NCI-H2081 (cell line): ENCODE data around the gene LRRFIP1.
"Not testable (repeated sequence)": the region's sequence is repeated elsewhere in the genome, so short reads cannot be mapped to it uniquely, and the experiment has no call there.

Source experiments
- DNase-seq, 2 experiments: peaks; one replicate each; lab custom pipeline; 2025; lab: John Stamatoyannopoulos, UW

LRRFIP1 gene

DNA sequence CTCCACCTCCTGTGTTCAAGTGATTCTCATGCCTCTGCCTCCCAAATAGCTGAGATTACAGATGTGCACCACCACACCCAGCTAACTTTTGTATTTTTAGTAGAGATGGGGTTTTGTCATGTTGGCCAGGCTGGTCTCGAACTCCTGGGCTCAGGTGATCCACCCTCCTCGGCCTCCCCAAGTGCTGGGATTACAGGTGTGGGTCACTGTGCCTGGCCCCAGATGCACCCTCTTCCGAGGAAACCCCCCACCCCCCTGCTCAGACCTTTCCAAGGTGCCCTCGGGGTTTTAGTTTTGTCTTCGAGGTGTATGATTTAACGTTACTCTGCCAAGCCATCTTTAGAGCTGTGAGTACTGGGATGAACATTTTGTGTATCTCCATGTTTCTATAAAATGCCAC lies 61.2 kb downstream of the LRRFIP1 start:
- DNase-seq: not testable (repeated sequence)

DNA sequence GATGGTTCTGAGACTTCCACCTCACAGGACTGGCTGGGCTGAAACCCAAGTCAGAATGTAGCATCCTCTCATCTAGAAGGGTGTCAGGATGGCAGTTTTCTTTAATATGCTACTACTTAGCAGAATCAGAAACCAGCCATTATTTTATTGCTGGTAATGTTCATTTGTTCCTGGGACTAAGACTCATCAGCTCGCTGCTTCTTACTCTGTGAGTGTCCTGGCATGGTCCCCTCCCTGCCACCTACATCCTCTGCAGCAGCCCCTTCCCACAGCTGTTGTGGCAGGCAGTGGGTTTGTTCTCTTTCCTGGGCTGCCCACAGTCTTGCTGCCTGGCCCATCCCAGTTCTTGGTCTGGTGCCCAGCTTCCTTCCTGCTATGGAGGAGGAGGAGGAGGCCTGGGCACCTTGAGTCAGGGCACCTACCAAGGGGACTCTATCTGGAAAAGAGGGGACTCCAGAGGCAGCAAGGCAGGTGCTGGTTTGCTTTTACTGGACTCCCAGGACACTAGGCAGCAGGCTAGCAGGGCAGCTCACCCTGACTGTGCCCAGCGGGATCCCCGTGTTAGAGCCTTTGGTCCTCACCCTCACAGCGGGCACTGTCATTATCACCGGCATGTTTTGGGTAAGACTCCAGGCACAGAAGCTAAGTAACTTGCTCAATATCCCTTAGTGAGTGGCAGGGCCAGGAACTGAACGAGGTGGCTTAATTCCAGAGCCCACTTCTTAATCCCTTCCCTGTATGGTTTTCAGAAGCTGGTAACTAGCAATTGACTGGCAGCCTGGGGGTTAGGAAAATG lies 62.1 kb downstream of the LRRFIP1 start:
- DNase-seq: no peak

DNA sequence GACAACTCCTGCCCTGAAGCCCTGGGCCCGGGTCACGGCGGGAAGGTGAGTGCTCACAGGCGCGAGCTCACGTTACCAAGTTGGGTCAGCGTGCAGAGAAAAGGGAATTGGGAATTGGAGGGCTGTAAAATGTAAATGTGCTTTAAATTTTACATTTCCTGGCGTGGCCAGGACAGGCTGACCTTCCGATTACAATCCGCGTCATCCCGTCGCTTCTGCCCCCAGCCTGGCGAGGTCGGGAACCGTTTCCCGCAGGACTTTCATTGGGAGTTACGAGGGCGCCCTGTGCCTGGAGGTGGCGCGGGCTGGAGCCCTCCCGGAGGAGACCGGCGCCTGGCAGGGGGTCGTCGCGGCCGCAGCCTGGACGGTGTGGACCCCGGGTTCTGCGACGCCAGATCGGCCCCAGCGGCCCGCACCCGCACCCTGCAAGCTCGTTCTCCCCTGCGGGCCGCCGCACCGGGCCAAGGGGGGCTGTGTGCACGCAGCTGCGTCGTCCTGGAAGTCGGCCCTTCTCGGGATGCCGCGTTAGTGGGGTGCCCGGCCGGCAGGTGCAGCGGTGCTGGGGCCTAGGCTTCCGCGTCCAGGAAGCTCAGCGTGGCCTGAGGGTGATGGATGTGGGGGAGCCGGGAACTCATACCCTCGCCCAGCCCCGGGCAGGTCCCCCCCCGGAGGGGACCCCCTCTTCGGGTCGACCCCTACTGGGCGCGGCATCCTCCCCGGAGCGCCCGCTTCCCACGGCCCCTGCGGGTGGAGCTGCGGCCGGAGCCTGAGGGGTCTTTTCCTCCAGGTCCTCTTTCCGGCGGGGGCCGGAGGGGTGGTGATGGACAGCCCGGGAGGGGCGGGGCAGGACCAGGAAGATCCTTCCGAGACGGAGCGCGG lies 63.9 kb downstream of the LRRFIP1 start:
- DNase-seq: no peak

DNA sequence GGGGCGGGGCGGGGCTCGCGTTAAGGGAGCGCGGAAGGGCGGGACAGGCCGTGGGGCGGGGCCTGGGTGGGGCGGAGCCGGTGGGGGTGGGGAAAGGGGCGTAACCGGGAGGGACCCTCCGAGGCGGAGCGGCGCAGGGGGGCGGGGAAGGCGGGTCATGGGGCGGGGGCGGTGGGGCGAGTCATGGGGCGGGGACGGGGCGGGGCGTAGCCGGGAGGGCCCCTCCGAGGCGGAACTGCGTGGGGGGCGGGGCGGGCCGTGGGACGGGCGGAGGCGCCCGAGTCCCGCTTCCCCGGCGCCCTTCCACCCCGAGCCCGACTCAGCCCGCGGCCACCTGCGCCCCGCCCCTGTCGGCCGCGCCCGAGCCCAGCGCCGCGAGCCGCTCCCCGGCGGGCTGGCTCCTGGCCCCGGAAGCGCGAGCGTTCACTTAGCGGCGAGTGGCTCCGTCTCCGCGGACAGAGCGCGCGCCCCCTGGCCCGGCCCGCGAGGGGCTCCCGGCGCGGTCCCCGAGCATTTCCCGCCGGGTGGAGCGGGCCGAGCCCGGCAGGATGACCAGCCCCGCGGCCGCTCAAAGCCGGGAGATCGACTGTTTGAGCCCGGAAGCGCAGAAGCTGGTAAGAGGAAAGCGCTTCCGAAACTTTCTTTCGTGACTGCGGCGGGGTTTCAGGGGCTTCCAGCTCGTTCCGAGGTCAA lies 64.7 kb downstream of the LRRFIP1 start:
- DNase-seq: peak; percentile 63 to 75

DNA sequence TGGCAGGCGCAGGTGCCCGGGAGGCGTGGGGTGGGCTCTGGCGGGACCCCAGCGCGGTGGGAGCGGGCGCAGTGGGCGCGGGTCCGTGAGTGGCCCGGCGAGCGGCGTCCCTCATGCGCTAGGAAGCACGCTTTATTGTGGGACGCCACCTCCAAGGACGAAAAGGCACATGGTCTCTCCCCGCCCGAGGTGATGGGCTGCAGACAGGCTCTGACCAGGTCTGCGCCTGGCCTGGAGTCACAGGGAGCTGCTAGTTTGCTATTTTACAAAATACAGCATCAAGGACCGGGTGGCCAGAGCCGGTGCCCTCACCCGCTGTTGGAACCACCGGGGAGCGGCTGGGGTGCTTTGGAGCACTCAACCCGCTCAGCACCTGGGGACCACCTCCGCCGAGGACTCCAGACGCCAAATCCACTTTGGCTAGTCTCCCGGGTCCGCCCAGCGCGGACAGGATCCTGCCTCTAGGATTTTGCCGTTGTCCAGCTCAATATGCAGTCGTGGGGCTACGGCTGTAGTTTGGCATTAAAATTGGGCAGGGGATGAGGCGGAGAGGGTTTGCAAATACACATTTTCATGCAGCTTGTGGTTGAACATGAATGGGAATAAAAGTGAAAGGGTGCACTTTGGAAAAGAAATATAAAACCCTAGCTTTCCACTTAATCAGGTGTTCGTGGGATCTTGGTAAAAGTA lies 65.4 kb downstream of the LRRFIP1 start:
- peak in 1 of 2 experiments; percentile 31 for DNase-seq

DNA sequence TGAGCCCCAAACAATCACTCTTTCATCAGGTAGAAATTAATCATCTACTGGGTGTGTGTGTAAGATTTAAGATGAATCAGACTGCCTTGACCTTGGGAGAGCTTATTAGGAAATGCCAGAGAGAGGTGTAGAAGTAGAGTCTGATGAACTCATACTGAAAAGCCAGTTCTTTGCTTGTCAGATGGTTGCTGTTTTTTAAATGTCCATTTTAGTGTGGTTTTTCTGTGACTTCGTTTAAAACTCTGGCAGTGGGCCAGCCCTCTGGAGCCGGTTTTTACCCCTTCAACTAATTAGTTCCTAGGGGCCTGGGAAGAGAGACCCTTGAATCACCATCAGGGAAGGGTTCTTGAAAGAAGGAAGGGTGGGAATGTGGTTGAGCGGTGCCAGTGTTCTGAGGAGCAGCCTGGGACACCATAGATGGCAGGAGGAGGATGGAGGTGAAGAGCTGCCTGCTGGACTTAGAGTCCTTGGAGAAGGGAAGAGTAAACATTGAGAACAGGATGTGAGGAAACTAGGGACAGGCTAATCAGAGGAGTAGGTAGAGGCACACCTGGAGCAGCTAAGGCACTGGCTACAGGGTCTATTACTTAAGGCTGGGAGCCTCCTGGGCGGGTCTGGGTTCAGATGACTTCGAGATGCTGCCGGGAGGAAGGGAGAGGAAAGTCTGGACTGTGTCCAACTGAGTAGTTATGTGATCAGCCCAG lies 66.1 kb downstream of the LRRFIP1 start:
- no peak for DNase-seq

DNA sequence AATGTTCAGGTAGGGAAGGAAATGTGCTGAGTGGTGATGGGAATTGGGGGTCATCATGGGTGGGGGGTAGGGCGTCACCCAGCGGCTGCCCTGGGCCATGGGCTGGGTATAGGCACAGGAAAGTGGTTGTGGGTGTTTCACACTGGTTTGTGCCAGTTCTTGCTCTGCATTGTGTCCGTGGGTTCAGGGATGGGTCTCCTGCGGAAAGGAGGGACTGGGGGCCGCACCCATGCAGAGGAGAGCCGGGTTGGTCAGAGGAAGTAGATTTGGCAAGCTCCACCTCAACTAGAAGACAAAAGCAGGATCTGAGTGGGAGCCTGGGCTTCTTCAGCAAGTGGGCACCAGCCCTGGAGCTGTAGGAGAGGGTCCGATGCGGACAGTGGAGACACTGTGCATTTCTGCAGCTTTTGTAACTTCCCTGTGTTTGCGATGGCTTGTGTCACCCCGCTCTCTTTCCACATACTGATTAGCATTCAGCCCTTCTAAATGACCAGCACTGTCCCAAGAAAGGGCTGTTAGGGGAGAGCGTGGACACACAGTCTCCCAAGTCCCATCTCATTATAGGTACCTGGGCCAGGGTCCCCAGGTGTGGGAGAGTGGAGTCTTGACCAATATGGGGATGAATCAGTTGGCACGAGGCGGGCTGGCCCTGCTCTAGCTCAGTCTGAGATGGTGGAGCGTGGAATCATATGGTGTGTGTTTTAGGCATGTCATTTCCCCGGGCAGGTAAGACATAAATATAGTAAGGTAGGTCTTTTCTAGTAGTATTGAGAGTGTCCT lies 67.2 kb downstream of the LRRFIP1 start:
- DNase-seq: no peak

DNA sequence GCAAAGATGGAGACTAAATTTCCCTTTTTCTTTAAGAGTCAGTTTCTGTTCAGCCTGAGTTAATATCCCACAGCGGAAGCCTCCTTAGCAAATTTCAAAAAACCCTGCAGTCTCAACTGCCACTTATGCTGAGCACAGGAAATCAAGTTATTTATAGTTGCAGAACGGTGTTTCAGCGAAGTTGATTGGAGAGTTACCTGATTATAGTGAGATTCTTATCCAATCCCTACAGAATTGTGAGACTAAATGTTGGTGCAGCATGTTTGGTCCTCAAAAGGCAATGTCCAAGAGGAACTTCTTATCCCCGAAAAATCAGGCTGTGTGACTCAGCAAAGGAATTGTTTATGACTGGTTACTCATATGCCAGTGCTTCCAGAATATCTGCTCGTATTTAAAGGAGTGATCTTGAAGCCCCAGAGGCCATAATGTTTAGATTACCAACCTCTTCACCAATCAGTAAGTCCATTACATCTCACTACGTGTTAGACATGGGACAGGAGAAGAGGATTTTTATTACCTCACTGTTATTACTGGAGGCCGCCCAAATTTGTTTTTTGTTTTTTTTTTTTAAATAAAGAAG lies 67.9 kb downstream of the LRRFIP1 start:
- DNase-seq: peak in 1 of 2 experiments; percentile 37

DNA sequence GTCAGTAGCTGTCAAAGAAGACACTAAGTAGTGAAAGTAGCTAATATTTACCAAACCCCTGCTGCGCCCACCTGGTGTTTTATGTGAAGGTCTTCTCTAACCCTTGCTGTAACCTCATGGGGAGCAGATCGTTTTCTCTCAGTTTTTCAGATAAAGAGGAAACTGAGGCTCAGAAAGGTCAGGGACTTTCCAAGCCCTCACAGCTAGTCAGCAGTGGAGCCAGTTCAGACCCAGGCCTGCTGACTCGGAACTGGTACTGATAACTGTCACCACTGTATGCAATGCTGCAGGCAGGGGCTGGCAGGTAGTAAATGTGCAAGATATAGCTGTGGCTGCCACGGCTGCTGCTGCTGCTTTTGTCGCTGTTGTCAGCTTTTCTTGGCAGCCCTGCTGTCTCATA lies 69.1 kb downstream of the LRRFIP1 start:
- no peak for DNase-seq

DNA sequence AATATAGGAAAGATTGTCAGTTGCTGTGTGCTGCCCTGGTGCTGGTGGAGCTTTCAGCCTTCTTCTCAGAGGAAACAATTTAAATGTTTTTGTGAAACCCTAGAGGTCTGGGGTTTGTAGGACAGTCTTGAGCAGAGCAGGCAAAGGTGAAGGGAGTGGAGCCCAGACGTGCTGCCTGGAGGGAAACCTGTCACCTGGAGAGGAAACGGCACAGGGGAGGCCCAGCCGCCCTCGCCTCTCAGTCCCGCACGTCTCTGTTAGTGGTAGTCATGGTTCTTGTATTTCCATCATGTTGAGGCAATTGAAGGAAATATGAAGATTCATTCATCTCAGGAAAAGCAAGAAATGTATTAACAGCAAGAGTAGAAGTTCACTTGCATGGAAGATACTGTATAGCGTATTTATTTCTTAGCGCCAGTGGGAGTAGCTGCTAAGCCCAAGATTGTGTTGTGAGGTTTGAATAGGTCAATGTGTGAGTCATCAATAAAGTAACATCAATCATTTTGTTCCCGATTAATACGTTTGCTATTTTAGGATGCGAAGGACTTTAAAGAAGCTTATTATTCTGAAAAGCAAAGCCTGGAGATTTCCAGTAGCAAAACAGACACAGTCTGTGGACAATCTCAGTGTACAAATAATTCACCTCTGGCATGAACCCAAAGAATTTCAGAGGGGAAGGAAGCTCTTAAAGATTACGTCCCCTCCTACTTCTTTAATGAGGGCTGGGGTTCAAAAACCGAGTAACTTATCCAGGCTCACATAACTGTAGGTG lies 70.4 kb downstream of the LRRFIP1 start:
- DNase-seq: peak in 1 of 2 experiments; percentile 13

DNA sequence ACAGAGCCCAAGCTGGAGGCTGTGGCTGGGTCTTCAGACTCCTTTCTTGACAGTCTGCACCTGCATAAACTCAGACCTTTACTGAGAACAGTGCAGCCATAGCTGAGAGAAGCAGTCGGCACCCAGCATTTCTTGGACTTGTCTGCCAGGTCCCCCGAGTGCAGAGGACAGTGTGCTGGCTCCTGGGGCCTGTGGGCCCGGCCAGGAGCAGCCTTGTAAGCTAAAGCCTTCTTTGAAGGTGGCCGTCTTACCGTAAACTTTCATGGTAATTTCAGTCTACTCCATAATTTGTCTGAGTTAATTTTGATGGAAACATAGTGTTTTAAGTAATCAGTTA lies 70.9 kb downstream of the LRRFIP1 start:
- DNase-seq: no peak

DNA sequence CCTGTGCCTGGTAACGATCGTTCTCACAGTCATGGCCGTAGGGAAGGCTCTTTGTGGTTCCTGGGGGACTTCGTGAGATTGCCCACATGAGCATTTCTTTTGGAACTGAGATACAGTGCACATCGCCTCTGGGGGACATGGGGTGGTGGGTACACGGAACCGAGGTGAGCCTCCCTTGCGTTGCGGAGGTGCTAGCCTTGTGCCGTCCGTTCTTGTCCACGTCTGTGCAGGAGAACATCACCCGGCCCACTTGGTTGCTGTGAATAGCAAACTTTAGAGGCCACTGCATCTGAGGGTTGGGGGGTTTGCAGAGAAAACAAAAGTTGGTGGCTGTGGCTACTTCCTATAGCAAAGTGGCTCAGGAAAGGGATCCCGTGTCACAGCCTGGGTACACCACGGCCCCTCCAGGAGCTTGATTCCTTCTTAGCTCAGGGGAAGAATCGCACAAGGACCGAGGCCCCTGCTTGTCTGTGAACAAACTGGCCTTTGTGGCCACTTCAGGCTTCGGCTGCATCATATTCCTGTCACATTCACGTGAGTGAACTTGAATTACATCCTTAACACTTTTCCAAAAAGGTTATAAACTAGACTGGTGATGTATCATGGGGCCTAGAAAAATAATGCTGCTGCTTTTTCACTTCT lies 72.6 kb downstream of the LRRFIP1 start:
- no peak for DNase-seq

DNA sequence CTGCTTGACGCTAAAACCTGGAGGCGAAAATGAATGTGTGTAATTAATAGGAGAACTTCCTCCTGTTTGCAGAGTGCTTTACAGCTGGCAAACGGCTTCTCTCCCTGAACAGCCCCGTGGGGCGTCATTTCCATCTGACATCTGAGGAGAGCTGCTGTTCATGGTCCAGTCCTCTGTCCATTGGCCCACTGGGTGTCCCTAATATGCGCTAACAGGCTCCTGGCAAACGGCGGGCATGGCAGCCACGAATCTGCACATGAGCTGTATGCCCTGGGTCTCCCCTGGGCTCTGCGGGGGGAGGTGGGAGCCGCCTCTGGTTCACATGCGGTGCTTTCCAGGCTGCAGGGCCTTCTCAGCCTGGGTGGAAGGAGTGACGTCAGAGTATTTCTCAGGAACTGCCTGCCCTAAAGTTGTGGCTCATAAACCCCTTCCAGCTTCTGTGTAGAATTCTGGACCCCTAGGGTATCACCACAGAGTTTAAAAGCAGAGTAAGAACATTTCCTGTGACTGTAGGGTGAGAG lies 73.2 kb downstream of the LRRFIP1 start:
- DNase-seq: peak; percentile 88 to 97

DNA sequence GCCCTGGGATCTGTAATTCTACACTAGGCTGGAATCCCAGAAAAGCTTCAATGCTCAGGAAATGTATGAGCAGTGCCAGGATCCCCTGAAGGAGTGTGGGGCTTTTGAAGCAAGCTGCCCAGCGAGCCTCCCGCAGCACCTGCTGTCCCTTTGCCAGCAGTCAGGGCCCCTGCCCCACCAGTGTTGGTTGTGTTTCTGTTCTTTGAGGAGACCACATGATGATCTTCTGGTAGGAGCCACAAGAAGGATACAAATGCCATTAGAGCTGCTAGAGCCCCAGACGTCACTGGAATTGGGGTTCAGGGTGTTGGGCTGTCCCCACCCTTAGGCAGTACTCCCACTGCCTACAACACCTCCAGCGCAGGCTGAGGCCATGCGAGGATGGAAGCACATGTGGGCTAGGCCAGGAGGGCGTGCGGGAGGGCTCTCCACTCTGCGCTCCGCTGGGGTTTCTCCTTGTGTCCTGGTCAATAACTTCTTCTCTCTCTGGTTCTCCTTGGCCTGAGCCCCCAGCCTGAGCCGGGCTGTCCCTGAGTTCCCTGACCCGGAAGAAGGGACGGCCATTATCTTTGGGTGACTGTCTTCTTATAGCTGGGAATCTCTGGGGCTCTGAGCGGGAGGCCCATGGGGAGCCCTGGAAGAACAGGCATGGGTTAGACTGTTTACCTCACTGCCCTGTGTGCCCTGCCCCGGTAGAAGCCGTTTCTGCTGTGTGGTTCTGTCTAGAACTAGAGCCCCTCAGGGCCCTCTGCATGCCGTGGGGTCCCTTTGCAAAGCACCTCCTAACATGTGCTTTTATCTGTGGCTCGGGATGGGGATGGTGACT lies 73.9 kb downstream of the LRRFIP1 start:
- peak in 1 of 2 experiments; percentile 85 for DNase-seq

DNA sequence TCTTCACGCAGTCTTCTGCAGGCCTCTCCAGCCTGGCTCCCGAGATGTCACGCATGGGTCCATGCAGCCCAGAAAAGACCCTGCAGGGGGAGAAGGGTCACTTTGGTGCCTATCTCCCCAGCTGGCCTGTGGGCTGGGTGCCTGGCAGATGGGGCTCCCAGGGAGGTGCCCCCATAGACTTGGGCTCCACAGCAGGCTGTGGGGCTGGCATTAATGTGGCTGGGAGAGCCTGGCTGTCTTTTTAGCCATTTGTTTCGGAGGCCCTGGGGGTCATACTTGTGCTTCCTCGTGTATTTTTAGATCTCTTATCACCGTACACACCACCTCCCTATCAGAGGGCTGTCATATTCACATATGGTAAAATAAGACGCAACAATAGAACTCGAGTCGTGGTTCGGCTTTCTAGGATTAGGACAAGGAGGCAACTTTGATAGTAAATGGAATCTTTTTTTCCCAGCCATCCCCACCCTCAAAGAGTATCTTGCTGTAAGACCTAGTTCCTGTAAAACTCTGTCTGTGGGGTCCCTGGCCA lies 74.5 kb downstream of the LRRFIP1 start:
- DNase-seq: no peak

DNA sequence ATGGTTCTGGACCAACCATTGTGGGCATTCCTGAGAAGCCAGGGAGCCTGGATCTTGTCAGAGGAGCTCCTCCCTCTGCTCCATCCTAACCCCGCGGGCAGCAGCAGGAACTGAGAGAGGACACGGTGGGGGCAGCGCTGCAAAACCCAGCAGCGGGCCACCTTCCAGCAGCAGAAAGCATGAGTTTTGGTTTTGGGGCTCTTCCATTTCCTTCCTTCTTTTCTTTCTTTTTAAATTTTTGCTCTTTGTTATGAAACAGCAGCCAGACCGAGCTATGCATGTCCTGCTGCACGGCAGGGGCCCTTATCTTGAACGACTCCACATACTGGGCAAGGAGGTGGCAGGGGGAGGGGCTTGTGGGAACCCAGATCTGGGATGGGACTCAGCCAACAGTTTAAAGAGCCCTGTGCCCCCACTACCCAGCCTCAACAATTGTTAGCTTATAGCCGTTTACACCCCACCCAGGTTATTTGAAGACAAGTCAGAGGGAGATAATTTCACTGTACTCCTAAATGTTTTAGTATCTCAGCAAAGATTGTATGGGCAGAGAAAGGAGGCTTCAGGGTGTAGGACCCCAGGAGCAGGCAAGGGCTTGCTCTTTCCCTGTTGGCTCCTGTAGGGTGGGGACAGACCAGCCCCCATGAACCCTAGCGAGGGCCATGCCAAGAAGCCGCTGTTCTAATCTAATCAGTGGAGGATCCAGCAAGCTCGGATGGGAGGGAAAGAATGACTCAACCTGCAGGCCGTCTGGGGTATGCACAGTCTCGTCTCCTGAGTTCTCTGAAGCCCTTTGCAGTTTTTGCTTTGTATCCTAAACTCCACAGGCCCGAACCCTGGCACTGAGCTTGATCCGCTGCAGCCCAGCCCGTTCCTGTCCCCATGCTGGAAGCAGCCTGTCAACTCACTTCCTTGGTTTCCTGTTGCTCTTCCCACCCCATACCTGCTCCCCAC lies 75.3 kb downstream of the LRRFIP1 start:
- no peak for DNase-seq
